Smooth muscle cell (in vitro differentiated cells): ENCODE results near the gene UNKL. TPM values are rescaled to one million over a fixed set of nuclear protein-coding genes. Genes with fewer than 3 reads are reported as not detected.

ENCODE experiments used
- DNase-seq: peaks from one replicate; lab custom pipeline; 2025; ENCODE audit not compliant: unreplicated experiment; lab: John Stamatoyannopoulos, UW
- H2AFZ ChIP-seq: fragments of 200-600 bp; sonication (generic); 2 replicates; pipeline ENCODE4 v1.6.0; 2016; ENCODE audit warnings: antibody characterized with exemption, low read depth, mild to moderate bottlenecking
- H3F3A ChIP-seq: fragments of 200-600 bp; sonication (generic); 2 replicates; pipeline ENCODE4 v1.6.0; 2017; ENCODE audit warnings: antibody characterized with exemption, low read depth
- H3K27ac ChIP-seq: fragments of 200-600 bp; sonication (generic); 2 replicates; pipeline ENCODE4 v1.5.1; 2016; ENCODE audit warnings: low read depth, mild to moderate bottlenecking
- H3K27me3 ChIP-seq: fragments of 200-600 bp; sonication (generic); 2 replicates; pipeline ENCODE4 v1.6.1; 2016; ENCODE audit warnings: low read depth, mild to moderate bottlenecking
- H3K36me3 ChIP-seq: fragments of 200-600 bp; sonication (generic); 2 replicates; pipeline ENCODE4 v1.5.1; 2016; ENCODE audit warnings: low read depth
- H3K4me1 ChIP-seq: fragments of 200-600 bp; sonication (generic); 2 replicates; pipeline ENCODE4 v1.5.1; 2016; ENCODE audit warnings: low read depth
- H3K4me2 ChIP-seq: fragments of 200-600 bp; sonication (generic); 2 replicates; pipeline ENCODE4 v1.6.0; 2016; ENCODE audit warnings: mild to moderate bottlenecking
- H3K4me3 ChIP-seq: fragments of 200-600 bp; sonication (generic); 2 replicates; pipeline ENCODE4 v1.5.1; 2016; ENCODE audit warnings: mild to moderate bottlenecking
- H3K79me2 ChIP-seq: fragments of 200-600 bp; sonication (generic); 2 replicates; pipeline ENCODE4 v1.6.0; 2016; ENCODE audit warnings: low read depth, mild to moderate bottlenecking
- H3K9ac ChIP-seq: fragments of 200-600 bp; sonication (generic); 2 replicates; pipeline ENCODE4 v1.6.0; 2016; ENCODE audit warnings: low read depth
- H3K9me3 ChIP-seq: fragments of 200-600 bp; sonication (generic); replicated peaks from 2 replicates; pipeline ENCODE4 v1.5.1; 2016; ENCODE audit warnings: low read depth
- H4K20me1 ChIP-seq: fragments of 200-600 bp; sonication (generic); 2 replicates; pipeline ENCODE4 v1.6.0; 2016; ENCODE audit warnings: low read depth
- WGBS: methylation state at CpG from one replicate; pipeline ENCODE4 v1.1.7; 2016; ENCODE audit warnings: low lambda C conversion rate; 5-methylcytosine and 5-hydroxymethylcytosine counted together
- polyA plus RNA-seq: library from polyadenylated mRNA; unstranded; fragments of >200 nt; fragmentation: Nextera tagmentation; extraction: Ambion mirVana; gene quantifications from 2 replicates; pipeline ENCODE4 v1.2.1, GENCODE V29; 2016
- total RNA-seq: library from RNA; depleted of rRNA; stranded (reverse); fragments of >200 nt; gene quantifications from 2 replicates; pipeline ENCODE4 v1.2.3, GENCODE V29; 2014
- TF ChIP-seq, protein P1 (sequence below): fragments of 200-600 bp; sonication (generic); IDR thresholded peaks from 2 replicates; pipeline ENCODE4 v1.5.1; 2017; ENCODE audit warnings: borderline replicate concordance, mild to moderate bottlenecking, antibody characterized with exemption; ENCODE audit not compliant: insufficient read depth, poor library complexity, severe bottlenecking

Gene UNKL
- total and polyA plus RNA-seq, 2 experiments from 2014 or later = 5.2 to 6.2 TPM

DNA sequence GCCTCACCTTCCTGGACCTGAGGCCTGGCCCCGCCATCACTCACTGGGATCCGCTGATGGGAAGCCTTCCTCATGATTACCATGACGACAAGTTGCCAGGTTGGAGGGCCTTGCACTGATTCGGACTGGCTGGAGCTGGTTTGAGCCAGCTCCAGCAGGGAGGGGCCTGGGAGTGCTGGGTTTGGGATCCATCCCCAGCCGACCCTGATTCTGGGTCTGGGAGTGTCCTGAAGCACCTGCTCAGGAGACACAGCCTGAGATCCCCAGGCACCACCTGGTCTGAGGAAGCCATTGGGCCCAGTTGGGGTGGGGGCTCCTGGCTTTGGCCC lies 86.9 kb downstream of the UNKL start:
- no peak overlapping the region for H3K4me3 ChIP-seq
- WGBS = 87% methylated on average over 5 of the region's 5 CpGs
- H3K79me2 ChIP-seq = no peaks in the 10 kb centered on the region
- H3K27me3 ChIP-seq = peaks cover 22% of the 10 kb centered on the region
- TF ChIP-seq, protein P1, sequence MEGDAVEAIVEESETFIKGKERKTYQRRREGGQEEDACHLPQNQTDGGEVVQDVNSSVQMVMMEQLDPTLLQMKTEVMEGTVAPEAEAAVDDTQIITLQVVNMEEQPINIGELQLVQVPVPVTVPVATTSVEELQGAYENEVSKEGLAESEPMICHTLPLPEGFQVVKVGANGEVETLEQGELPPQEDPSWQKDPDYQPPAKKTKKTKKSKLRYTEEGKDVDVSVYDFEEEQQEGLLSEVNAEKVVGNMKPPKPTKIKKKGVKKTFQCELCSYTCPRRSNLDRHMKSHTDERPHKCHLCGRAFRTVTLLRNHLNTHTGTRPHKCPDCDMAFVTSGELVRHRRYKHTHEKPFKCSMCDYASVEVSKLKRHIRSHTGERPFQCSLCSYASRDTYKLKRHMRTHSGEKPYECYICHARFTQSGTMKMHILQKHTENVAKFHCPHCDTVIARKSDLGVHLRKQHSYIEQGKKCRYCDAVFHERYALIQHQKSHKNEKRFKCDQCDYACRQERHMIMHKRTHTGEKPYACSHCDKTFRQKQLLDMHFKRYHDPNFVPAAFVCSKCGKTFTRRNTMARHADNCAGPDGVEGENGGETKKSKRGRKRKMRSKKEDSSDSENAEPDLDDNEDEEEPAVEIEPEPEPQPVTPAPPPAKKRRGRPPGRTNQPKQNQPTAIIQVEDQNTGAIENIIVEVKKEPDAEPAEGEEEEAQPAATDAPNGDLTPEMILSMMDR = no peak
- H3K36me3 ChIP-seq = no peaks in the 10 kb centered on the region
- H3K4me1 ChIP-seq = peaks cover 12% of the 10 kb centered on the region
- no peak for DNase-seq
- H3F3A ChIP-seq = no peaks in the 10 kb centered on the region
- peaks cover 34% of the 10 kb centered on the region for H4K20me1 ChIP-seq
- no peaks in the 10 kb centered on the region for H3K9me3 ChIP-seq
- no peak overlapping the region for H3K27ac ChIP-seq
- H2AFZ ChIP-seq = no peak overlapping the region
- H3K9ac ChIP-seq = no peak overlapping the region
- H3K4me2 ChIP-seq = no peak overlapping the region

GRCh38 chr16:1326946-1327618 lies 87.4 kb downstream of the UNKL start:
- peaks cover 7% of the 10 kb centered on the region for H3K4me1 ChIP-seq
- no peak overlapping the region for H3K4me3 ChIP-seq
- no peak for DNase-seq
- H3K27ac ChIP-seq = no peak overlapping the region
- H3K9ac ChIP-seq = no peak overlapping the region
- H3F3A ChIP-seq = no peaks in the 10 kb centered on the region
- no peaks in the 10 kb centered on the region for H3K79me2 ChIP-seq
- peaks cover 17% of the 10 kb centered on the region for H3K27me3 ChIP-seq
- no peak overlapping the region for H3K4me2 ChIP-seq
- H2AFZ ChIP-seq = no peak overlapping the region
- TF ChIP-seq, protein P1 = no peak
- peaks cover 38% of the 10 kb centered on the region for H4K20me1 ChIP-seq
- 88% methylated on average over 17 of the region's 17 CpGs for WGBS
- no peaks in the 10 kb centered on the region for H3K36me3 ChIP-seq
- H3K9me3 ChIP-seq = no peaks in the 10 kb centered on the region

DNA sequence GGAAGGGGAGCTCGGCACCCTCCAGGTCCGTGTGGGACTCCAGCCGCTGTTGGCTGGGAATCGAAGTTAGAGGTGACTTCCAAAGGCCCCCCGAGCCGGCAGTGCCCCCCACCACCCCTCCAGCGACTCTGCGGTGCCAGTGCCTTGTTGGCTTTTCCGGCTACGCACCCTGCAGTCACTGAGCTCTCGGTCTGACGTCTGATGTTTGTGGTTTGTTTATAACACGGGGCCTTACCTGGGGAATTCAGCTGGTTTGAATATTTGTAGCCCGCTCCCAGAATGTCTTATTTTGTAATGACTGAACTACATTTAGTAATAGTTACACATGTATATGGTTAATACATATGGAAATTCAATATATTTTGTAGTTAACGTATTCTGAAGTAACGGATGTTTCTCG lies 88.1 kb downstream of the UNKL start:
- Histone ChIP-seq H3K9me3 (no peaks in the 10 kb centered on the region), H3F3A (no peaks in the 10 kb centered on the region), H4K20me1 (peaks cover 38% of the 10 kb centered on the region), H3K4me1 (peaks cover under 1% of the 10 kb centered on the region), H3K27me3 (peaks cover 10% of the 10 kb centered on the region), H3K36me3 (no peaks in the 10 kb centered on the region), H3K27ac (no peak overlapping the region), H3K9ac (no peak overlapping the region), H3K4me3 (no peak overlapping the region), H3K79me2 (no peaks in the 10 kb centered on the region), H3K4me2 (no peak overlapping the region), H2AFZ (no peak overlapping the region)
- DNase-seq = no peak
- TF ChIP-seq, protein P1 = no peak
- WGBS = 86% methylated on average over 13 of the region's 17 CpGs
